Left ventricle myocardium inferior (tissue), 1 donor: ENCODE data around the gene EHBP1. TPM values are rescaled to one million over a fixed set of nuclear protein-coding genes. Genes with fewer than 3 reads are reported as not detected.

ENCODE experiments used
- DNase-seq: peaks from one replicate; pipeline ENCODE4 v3.0.0-alpha.2; 2020
- H3K27ac ChIP-seq: fragments of 200-600 bp; replicated peaks from 2 replicates; pipeline ENCODE4 v1.8.0; 2021
- H3K27me3 ChIP-seq: fragments of 200-600 bp; 2 replicates; pipeline ENCODE4 v1.8.0; 2021; ENCODE audit warnings: low read depth
- H3K36me3 ChIP-seq: fragments of 200-600 bp; 2 replicates; pipeline ENCODE4 v1.8.0; 2021
- H3K4me1 ChIP-seq: fragments of 200-600 bp; 2 replicates; pipeline ENCODE4 v1.8.0; 2021
- H3K4me3 ChIP-seq: fragments of 200-600 bp; 2 replicates; pipeline ENCODE4 v1.8.0; 2021; ENCODE audit warnings: mild to moderate bottlenecking, moderate library complexity
- H3K9me3 ChIP-seq: fragments of 200-600 bp; replicated peaks from 2 replicates; pipeline ENCODE4 v1.8.0; 2021
- intact Hi-C: fragments of 100-400 bp; cut with micrococcal nuclease; formaldehyde crosslinking; loops from one replicate; pipeline ENCODE4 v1.11.0; 2022
- total RNA-seq: library from RNA; stranded (reverse); fragmentation: NEBNext Ultra II Directional; extraction: Animal tissue kit (Norgen Biotek cat#: 25700); gene quantifications from one replicate; pipeline ENCODE4 v1.2.1, GENCODE V29; 2021
- TF ChIP-seq, protein P1 (sequence below): fragments of 200-600 bp; IDR thresholded peaks from 2 replicates; pipeline ENCODE4 v1.8.0; 2021; ENCODE audit warnings: antibody characterized with exemption, mild to moderate bottlenecking, borderline replicate concordance
- donor health status: DM: no; HTN: yes; CAD: no; lungs with severe emphysema.

The EHBP1 gene
- total RNA-seq, 1 donor from 2014 or later = 20.4 TPM

DNA sequence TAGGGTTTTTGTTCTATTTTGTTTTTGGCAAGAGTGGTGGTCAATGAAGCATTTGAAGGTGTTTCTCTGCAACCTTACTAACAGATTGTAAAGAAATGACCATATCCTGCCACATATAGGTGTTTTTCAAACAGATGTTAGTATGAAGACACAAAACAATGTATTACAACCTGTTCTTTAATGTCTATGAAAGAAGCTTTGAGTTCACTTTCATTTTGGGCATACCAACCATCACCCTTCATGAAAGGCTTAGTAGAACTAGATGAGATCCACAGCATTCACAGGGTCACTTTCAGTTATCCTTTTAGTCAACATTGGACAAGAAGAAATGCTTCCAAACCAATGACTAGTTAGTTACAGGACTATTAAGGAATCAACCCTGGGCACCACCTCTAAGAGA, 95.1 kb downstream of the EHBP1 start:
- no peaks in the 10 kb centered on the region for H3K36me3 ChIP-seq
- no peak for DNase-seq
- no peaks in the 10 kb centered on the region for H3K9me3 ChIP-seq
- H3K4me1 ChIP-seq = peaks cover 6% of the 10 kb centered on the region
- H3K4me3 ChIP-seq = no peak overlapping the region
- TF ChIP-seq, protein P1, sequence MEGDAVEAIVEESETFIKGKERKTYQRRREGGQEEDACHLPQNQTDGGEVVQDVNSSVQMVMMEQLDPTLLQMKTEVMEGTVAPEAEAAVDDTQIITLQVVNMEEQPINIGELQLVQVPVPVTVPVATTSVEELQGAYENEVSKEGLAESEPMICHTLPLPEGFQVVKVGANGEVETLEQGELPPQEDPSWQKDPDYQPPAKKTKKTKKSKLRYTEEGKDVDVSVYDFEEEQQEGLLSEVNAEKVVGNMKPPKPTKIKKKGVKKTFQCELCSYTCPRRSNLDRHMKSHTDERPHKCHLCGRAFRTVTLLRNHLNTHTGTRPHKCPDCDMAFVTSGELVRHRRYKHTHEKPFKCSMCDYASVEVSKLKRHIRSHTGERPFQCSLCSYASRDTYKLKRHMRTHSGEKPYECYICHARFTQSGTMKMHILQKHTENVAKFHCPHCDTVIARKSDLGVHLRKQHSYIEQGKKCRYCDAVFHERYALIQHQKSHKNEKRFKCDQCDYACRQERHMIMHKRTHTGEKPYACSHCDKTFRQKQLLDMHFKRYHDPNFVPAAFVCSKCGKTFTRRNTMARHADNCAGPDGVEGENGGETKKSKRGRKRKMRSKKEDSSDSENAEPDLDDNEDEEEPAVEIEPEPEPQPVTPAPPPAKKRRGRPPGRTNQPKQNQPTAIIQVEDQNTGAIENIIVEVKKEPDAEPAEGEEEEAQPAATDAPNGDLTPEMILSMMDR = no peak
- H3K27ac ChIP-seq = no peak overlapping the region
- H3K27me3 ChIP-seq = no peaks in the 10 kb centered on the region
- intact Hi-C loops = no loop called here

DNA sequence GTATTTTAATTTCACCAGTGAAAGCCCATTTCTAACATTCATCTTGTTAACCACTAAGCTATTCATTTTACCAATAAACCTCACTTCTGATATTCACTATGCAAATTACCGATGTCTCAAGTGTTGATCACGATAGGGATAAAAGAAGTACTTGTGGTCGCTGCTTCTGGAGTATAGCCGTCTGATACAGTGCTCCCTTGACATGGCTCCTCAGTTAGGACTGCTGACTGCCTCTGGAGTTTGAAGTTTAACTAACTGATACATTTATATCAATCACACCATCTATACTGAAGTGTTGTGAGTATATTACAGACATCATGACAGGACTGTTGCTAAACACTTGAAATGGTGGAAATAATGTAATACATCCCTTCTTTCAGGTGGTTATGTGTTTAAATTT, 95.6 kb downstream of the EHBP1 start:
- no peak for DNase-seq
- H3K27me3 ChIP-seq = no peaks in the 10 kb centered on the region
- H3K27ac ChIP-seq = no peak overlapping the region
- TF ChIP-seq, protein P1 = no peak
- no peaks in the 10 kb centered on the region for H3K36me3 ChIP-seq
- peaks cover 1% of the 10 kb centered on the region for H3K4me1 ChIP-seq
- no peaks in the 10 kb centered on the region for H3K9me3 ChIP-seq
- no peak overlapping the region for H3K4me3 ChIP-seq
- intact Hi-C loops = no loop called here

DNA sequence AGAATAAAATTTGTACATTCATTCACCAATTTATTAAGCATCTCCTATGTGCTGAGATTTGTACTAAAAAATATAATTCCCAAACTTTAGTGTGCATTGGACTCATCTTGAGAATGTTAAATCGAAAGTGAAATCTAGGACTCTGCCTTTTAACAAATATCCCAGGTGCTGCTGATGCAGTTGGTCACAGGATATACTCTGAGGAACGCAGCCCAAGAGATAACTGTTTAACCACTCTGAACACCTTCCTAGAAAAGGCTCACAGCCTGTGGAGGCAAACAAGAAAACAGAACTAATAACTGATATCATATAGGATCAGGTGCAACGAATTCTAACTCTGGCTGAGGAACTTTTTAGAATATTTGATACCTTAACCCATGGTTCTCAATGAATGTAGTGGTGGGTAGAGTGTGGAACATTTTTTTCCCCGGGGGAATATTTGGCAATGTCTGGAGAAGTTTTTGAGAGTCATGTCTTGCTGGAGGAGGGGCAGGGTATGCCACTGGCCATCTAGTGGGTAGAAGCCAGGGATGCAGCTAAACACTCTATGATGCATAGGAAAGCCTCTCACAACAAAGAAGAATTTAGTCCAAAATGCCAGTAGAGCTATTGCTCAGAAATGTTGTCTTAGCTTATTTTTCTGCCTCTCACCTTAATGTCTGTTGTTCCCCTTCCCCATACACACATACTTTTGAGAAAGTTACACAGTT, 96.5 kb downstream of the EHBP1 start:
- no peaks in the 10 kb centered on the region for H3K4me1 ChIP-seq
- no peak overlapping the region for H3K27ac ChIP-seq
- H3K4me3 ChIP-seq = no peak overlapping the region
- H3K36me3 ChIP-seq = peaks cover 4% of the 10 kb centered on the region
- H3K9me3 ChIP-seq = peaks cover 4% of the 10 kb centered on the region
- intact Hi-C loops = no loop called here
- TF ChIP-seq, protein P1 = no peak
- no peak for DNase-seq
- H3K27me3 ChIP-seq = no peaks in the 10 kb centered on the region

DNA sequence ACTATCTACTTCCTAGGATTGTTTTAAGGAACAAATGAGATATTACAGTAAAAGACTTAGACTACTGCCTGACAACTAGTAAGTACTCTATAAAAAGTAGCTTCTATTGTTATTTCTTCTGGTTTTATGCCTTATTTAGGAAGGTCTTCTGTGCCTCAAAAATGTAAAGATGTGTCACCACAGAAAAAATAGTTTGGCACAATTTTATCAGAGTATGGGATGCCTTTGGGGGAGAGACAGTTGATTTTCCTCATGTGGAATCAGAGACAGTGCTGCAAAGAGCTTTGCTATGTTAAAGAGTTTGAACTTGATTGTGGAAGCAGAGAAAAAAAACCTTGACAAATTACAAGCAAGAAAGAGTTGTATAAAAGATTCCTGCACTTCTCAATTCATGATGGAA, 98.4 kb downstream of the EHBP1 start:
- no peaks in the 10 kb centered on the region for H3K27me3 ChIP-seq
- H3K4me1 ChIP-seq = no peaks in the 10 kb centered on the region
- intact Hi-C loops = no loop called here
- no peak for DNase-seq
- H3K27ac ChIP-seq = no peak overlapping the region
- H3K9me3 ChIP-seq = peaks cover 15% of the 10 kb centered on the region
- no peak overlapping the region for H3K4me3 ChIP-seq
- peaks cover 4% of the 10 kb centered on the region for H3K36me3 ChIP-seq
- TF ChIP-seq, protein P1 = no peak

DNA sequence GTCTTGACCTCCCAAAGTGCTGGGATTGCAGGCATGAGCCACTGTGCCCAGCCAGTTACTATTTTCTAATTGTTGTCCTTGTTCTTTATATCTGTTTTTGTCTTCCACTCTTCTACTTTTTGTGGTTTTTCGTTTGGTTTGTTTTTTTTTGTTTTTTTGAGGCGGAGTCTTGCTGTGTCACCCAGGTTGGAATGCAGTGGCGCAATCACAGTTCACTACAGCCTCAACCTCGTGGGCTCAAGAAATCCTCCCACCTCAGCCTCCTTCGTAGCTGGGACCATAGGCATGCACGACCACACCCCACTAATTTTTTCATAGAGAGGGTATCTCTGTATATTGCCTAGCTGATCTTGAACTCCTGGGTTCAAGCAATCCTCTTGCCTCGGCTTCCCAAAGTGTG, 100.7 kb downstream of the EHBP1 start:
- DNase-seq = no peak
- Histone ChIP-seq H3K4me1 (no peaks in the 10 kb centered on the region), H3K27ac (no peak overlapping the region), H3K9me3 (peaks cover 15% of the 10 kb centered on the region), H3K4me3 (no peak overlapping the region), H3K27me3 (no peaks in the 10 kb centered on the region), H3K36me3 (peaks cover 4% of the 10 kb centered on the region)
- intact Hi-C loops = no loop called here
- TF ChIP-seq, protein P1 = no peak
